ENCODE measurements around the gene HEATR3. TPM values are rescaled to one million over a fixed set of nuclear protein-coding genes. Genes with fewer than 3 reads are reported as not detected.

HEATR3 gene
- total and polyA plus RNA-seq, 2 of the 13 experiments (the other 11 are each of a cell fraction or from before 2014, with no cell fraction given) = 22.4 to 52.4 TPM

GRCh38 chr16:50152807-50153595, 87.2 kb downstream of the HEATR3 start, which contains the start of gene TENT4B (continued):
- TF ChIP-seq IKZF5 (CRISPR knock-in tag; IDR thresholded peaks at IDR 0.05) (peak; percentile 69; the same call in 1 of the 2 replicates), ZNF234 (CRISPR knock-in tag; conservative IDR thresholded peaks at IDR 0.05) (0 out of 2 replicates have a peak, but pooled peaks have one; percentile 50), ZNF598 (CRISPR knock-in tag; IDR thresholded peaks at IDR 0.05; ENCODE audit: borderline replicate concordance) (peak; percentile 60; the same call in 1 of the 2 replicates), YY1 (IDR thresholded peaks at IDR 0.05; ENCODE audit: insufficient read depth, insufficient replicate concordance, low read depth, low read length) (peak; percentile 75), CCAR2 (optimal IDR thresholded peaks at IDR 0.05; ENCODE audit: low read depth, low read length) (no peak), SMAD3 (CRISPR knock-in tag; IDR thresholded peaks at IDR 0.05) (0 out of 2 replicates have a peak, but pooled peaks have one; percentile 30), HOXD1 (CRISPR knock-in tag; IDR thresholded peaks at IDR 0.05) (no peak), HOMEZ (CRISPR knock-in tag; IDR thresholded peaks at IDR 0.05; ENCODE audit: low read depth) (peak; percentile 39; the same call in 1 of the 2 replicates), NFE2L2 (IDR thresholded peaks at IDR 0.05; ENCODE audit: low read length) (no peak), NFKBIZ (CRISPR knock-in tag; IDR thresholded peaks at IDR 0.05) (no peak), ARHGAP35 (CRISPR knock-in tag; IDR thresholded peaks at IDR 0.05; ENCODE audit: borderline replicate concordance) (peak; percentile 84; the same call in 1 of the 2 replicates), ZNF451 (CRISPR knock-in tag; IDR thresholded peaks at IDR 0.05) (peak; percentile 87), ESRRA (CRISPR knock-in tag; IDR thresholded peaks at IDR 0.05; ENCODE audit: low read depth) (no peak; the same call in 1 of the 2 replicates), REXO4 (CRISPR knock-in tag; IDR thresholded peaks at IDR 0.05; ENCODE audit: borderline replicate concordance) (no peak), ZNF276 (CRISPR knock-in tag; IDR thresholded peaks at IDR 0.05; ENCODE audit: low read depth) (no peak; the same call in 1 of the 2 replicates), ZNF572 (CRISPR knock-in tag; IDR thresholded peaks at IDR 0.05) (no peak), ARID5B (CRISPR knock-in tag; IDR thresholded peaks at IDR 0.05) (peak; percentile 43), ATF1 (CRISPR knock-in tag; IDR thresholded peaks at IDR 0.05) (no peak), NR2F6 (IDR thresholded peaks at IDR 0.05) (no peak), NR2F6 (CRISPR knock-in tag; IDR thresholded peaks at IDR 0.05) (0 out of 2 replicates have a peak, but pooled peaks have one; percentile 23), ZMYM2 (CRISPR knock-in tag; IDR thresholded peaks at IDR 0.05) (no peak), HMGA1 (CRISPR knock-in tag; conservative IDR thresholded peaks at IDR 0.05) (no peak)

Measured in HepG2 (cell line).